ENCODE data around the gene TMEM184B. TPM values are rescaled to one million over a fixed set of nuclear protein-coding genes. Genes with fewer than 3 reads are reported as not detected.

Gene TMEM184B
- total RNA-seq, 4 donors from 2014 or later, result 42.9 to 92.2 (median 74.5) TPM

DNA sequence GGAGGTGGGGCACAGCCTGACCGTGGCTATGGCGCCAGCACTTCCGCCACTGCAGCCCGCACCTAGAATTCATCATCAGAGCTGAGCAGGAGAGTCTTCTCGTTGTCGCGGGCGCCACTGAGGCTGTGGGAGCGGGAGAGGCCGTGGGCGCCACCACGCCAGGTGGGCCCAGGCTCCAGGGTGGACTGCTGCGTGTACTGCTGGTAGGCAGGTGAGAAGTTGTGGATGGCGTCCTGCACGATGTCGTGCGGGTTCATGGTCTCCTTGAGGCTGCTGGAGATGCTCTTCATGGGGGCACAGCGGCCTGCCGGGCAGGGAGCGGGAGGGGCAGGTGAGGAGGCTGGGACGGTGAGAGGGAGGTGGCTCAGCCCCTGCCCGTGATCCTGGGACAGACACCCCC is 51.4 kb downstream of the TMEM184B start:
- TF ChIP-seq POLR2A (IDR thresholded peaks at IDR 0.05), result no peak
- TF ChIP-seq, protein P1, sequence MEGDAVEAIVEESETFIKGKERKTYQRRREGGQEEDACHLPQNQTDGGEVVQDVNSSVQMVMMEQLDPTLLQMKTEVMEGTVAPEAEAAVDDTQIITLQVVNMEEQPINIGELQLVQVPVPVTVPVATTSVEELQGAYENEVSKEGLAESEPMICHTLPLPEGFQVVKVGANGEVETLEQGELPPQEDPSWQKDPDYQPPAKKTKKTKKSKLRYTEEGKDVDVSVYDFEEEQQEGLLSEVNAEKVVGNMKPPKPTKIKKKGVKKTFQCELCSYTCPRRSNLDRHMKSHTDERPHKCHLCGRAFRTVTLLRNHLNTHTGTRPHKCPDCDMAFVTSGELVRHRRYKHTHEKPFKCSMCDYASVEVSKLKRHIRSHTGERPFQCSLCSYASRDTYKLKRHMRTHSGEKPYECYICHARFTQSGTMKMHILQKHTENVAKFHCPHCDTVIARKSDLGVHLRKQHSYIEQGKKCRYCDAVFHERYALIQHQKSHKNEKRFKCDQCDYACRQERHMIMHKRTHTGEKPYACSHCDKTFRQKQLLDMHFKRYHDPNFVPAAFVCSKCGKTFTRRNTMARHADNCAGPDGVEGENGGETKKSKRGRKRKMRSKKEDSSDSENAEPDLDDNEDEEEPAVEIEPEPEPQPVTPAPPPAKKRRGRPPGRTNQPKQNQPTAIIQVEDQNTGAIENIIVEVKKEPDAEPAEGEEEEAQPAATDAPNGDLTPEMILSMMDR (IDR thresholded peaks at IDR 0.05), result no peak
- Histone ChIP-seq H3K36me3 (peaks cover 25 to 26% of the 10 kb centered on the region in 2 donors), H3K4me3 (replicated peaks in 1 of 3) (no peak overlapping the region), H3K9me3 (no peaks in the 10 kb centered on the region), H3K27me3 (no peaks in the 10 kb centered on the region), H3K27ac (no peak overlapping the region), H3K4me1 (peaks cover 8 to 38% of the 10 kb centered on the region in 2 donors)
- intact Hi-C loops (cut with DNase I), result no loop called here
- DNase-seq, result no peak
- 96% methylated on average over 22 of the region's 22 CpGs for WGBS, 2 donors

DNA sequence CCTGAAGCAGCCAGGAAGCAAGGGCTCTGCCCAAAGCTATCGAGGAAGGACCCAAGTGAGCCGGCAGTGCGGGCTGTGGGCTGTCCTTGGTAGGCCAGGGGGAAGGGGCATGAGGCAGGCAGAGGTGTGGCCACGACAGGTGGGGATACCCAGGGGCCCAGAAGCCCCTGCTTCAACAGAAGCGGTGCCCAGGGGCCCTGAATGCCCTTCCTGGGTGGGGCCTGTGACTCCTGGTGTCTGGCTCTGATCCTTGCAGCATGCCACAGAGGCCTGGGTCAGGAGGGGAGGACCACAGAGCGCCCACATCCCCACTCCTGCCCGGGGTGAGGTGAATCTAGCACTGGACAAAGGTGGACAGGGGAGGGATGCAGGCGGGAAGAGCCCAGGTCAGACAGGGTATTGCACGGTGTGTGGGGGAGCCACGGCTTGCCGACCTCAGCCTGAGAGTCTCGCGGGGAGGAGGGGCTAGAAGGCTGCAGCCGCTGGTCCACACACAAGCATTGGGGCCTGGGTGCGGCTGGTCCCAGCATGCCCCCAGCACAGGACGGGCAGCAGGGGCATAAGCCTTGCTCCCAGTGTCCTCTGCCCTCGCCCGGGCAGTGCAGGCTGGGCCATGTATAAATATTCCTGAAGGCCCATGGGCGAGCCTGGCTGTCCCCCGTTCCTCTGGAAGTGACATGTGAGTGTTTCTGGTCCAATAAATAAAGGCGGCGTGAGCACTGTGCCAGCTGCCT is 52.0 kb downstream of the TMEM184B start:
- peaks cover 8 to 38% of the 10 kb centered on the region in 2 donors for H3K4me1 ChIP-seq
- intact Hi-C loops (cut with DNase I), result no loop called here
- no peak for TF ChIP-seq POLR2A (IDR thresholded peaks at IDR 0.05)
- TF ChIP-seq, protein P1 (IDR thresholded peaks at IDR 0.05), result no peak

DNA sequence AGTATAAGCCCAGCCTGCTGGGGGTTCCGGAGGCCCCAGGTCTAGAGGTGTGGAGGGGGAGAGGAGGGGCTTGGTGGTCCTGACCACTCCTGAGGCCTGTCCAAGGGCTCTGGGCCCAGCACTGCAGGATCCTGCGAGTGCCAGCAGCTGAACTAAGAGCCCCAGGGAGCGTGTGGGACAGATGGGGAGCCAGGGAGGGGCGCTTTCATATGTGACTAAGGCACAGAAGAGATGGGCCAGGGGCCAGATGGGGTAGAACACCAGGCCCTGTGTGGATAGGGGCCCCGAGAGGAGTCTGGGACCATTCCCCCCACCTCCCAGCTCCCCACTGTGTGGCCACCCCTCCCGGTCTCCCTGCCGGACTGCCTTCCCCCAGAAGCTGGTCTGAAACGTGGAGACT is 52.6 kb downstream of the TMEM184B start:
- H3K27me3 ChIP-seq, result no peaks in the 10 kb centered on the region
- no peak for DNase-seq
- intact Hi-C loops (cut with DNase I), result no loop called here
- 82% methylated on average over 8 of the region's 8 CpGs for WGBS, 2 donors
- no peaks in the 10 kb centered on the region for H3K9me3 ChIP-seq
- H3K4me1 ChIP-seq, result peaks cover 8 to 38% of the 10 kb centered on the region in 2 donors
- TF ChIP-seq, protein P1 (IDR thresholded peaks at IDR 0.05), result no peak
- TF ChIP-seq POLR2A (IDR thresholded peaks at IDR 0.05), result no peak
- peaks cover 19% of the 10 kb centered on the region in 2 donors for H3K36me3 ChIP-seq
- H3K4me3 ChIP-seq (replicated peaks in 1 of 3), result no peak overlapping the region
- H3K27ac ChIP-seq, result peak overlapping the region in 2 of 3 donors; percentile 86 to 91

More for the DNA sequence above, 52.0 kb downstream of the TMEM184B start:
- Histone ChIP-seq H3K27me3 (no peaks in the 10 kb centered on the region), H3K4me3 (replicated peaks in 1 of 3) (no peak overlapping the region), H3K9me3 (no peaks in the 10 kb centered on the region), H3K36me3 (peaks cover 23 to 25% of the 10 kb centered on the region in 2 donors), H3K27ac (peak overlapping the region in 2 of 3 donors; percentile 86 to 91)
- 90 to 92% methylated on average over 15 of the region's 22 CpGs for WGBS, 2 donors
- DNase-seq, result no peak

DNA sequence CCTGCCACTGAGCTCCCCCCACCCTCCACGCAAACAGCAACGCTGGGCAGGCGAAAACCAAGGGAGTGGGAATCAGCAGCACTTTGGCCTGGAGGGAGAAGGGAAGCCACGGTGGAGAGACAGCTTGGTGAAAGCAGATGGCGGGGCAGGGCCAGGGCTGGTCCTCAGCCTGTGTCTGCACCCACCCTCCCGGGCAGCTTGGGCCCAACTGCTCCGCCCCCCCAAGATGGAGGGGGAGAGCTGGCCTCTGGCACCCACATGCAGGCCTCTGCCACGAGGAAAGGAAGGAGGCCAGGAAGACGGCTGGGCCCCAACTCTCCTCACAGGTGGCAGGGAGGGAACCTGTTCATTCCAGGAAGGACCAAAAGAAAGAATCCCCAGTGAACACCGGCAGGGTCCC is 53.2 kb downstream of the TMEM184B start:
- Histone ChIP-seq H3K36me3 (peaks cover 13 to 14% of the 10 kb centered on the region in 2 donors), H3K4me1 (peaks cover 8 to 41% of the 10 kb centered on the region in 2 donors), H3K9me3 (no peaks in the 10 kb centered on the region), H3K27ac (peak overlapping the region in 2 of 3 donors; percentile 86 to 91), H3K27me3 (no peaks in the 10 kb centered on the region), H3K4me3 (replicated peaks in 1 of 3) (no peak overlapping the region)
- DNase-seq, result no peak
- no peak for TF ChIP-seq POLR2A (IDR thresholded peaks at IDR 0.05)
- TF ChIP-seq, protein P1 (IDR thresholded peaks at IDR 0.05), result no peak
- WGBS, 2 donors, result 65 to 73% methylated on average over 5 to 10 of the region's 10 CpGs
- intact Hi-C loops (cut with DNase I), result no loop called here
